H54 (cell line): Measurements from ENCODE around the gene PNMA6F.

Experiments
- DNase-seq: peaks from one replicate; pipeline ENCODE4 v3.0.0; 2011; ENCODE audit warnings: low spot score, mixed read lengths; ENCODE audit not compliant: insufficient read length
- FAIRE-seq: peaks from 3 replicates; lab custom pipeline; 2011; peaks lifted over from hg19 to GRCh38; lab: Jason Lieb, UNC
- POLR2A ChIP-seq: IDR thresholded peaks from 2 replicates; pipeline ENCODE4 v1.6.1; 2011; ENCODE audit warnings: low read depth, mild to moderate bottlenecking, low read length

The PNMA6F gene

DNA sequence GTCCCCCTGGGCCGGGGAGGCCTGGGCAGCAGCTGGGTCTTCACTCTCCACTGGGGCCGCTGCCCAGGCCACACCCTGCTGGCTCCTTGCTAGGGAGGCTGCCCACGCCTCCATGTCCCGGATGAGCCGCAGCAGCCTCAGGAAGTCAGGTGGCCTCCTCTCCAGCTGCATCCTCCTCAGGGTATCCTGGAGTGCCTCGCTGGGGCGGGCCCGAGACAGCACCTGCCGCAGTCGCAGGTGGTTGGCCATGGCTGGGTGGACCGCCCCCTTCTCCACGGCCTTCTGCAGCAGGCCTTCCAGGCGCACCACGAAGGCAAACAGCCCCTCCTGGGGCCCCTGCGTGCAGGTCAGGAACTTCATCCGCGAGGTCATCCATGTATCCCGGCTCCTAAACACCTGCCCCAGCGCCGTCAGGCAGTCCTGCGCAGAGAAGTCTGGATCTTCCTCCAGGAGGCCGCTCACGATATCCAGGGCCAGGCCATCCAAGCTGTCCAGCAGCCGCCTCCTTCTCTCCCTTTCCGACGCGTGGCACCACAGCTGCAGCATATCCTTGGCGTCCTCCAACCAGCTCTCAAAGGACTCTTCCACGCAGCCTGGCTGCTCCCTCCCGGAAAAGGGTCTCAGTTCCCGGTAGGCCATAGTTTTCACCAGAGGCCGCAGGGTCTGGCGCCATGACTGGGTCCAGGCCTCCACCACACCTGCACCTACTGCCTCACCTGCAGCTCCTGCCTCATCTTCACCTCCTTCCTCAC is 2.1 kb downstream of the PNMA6F start:
- no peak for TF ChIP-seq POLR2A
- DNase-seq, result no peak
- FAIRE-seq, result no peak

DNA sequence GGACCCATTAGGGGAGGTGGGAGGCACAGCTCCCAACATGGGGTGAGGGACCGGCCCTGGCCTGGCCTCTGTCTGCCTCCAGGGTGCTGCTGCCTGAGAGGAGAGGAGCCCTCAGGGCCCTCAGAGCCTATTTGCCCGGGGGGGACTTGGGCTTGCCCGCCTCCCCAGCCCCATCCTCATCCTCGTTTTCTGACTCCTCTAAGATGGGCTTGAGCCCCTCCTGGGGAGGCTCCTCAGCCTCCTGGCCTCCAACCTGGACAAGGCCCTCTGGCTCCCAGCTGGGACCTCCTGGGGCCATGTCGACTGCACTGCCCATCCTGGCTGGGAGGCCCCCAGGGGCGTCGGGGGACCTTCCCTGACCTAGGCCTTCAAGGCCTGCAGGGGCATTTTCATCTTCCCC is 2.8 kb downstream of the PNMA6F start:
- FAIRE-seq, result no peak
- TF ChIP-seq POLR2A, result no peak
- no peak for DNase-seq

DNA sequence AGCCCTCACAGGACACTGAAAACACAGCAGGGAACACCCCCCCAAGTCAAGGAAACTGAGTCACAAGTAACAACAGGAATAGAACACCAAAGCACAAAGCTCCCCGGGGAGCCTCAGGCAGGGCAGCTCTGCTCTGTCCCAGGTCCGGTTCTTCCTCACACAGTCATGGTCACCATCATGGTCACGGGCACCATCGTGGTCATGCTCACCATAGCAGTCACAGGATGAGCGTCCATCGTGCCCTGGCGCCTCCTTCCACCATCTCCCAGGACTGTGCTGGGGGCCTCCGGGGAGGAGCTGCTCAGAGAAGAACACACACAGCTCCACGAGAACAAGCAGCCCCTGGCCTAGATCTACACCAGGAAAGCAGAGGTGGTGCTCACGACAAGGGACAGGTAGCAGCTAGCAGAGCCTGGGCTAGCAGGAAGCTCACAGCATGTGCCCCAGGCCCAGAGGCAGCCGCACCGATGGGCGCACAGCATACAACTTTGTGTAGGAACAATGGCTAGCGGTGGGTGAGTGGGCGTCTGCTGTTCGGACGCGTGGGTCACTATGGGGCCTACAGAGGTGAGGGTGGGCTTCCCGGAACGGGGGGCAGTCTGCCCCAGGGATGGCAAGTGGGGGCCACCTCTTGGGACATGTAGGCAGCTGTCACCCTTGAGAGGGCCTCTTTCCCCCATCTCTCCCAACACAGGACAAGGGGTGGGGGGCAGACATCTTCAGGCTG is 3.4 kb downstream of the PNMA6F start:
- TF ChIP-seq POLR2A, result no peak
- no peak for DNase-seq
- no peak for FAIRE-seq

DNA sequence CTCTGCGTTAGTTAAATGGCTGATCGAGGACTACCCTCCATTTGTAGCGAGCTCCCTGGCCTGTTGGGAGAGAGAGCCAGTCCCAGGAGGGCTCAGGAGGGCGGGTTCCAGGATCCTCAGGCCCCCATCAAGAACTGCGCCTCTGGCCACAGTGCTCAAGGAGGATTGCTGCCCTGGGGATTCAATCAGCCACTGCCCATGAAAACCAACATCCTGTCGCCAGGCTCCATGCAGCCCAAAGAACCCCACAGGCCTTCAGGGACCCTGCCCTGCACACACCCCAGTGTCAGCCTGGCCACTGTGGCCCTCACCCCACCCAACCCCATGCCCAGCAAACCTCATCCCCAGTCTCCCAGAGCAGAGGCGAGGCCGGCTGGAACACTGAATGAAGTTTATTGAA is 4.3 kb downstream of the PNMA6F start:
- no peak for DNase-seq
- no peak for TF ChIP-seq POLR2A
- no peak for FAIRE-seq

DNA sequence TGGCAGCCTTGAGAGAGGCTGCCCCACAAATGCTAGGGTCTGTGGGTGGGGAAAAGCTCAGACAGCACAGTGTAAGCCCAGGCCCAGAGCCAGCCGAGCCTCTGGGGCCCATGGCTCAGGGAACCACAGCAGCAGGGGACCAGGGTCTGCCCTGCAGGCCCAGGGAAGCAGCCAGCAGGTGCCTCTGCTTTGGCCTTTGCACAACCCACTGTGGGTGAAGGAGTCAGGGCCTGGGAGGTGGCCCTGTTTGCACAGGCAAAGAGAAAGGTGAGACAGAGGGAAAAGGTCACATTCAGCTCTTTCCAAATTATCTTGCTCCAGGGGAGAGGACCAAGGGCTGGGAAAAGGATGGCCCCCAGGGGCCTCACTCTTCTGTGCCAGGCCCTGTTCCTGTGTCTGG is 8.7 kb downstream of the PNMA6F start:
- no peak for TF ChIP-seq POLR2A
- FAIRE-seq (no peak), DNase-seq (no peak)

DNA sequence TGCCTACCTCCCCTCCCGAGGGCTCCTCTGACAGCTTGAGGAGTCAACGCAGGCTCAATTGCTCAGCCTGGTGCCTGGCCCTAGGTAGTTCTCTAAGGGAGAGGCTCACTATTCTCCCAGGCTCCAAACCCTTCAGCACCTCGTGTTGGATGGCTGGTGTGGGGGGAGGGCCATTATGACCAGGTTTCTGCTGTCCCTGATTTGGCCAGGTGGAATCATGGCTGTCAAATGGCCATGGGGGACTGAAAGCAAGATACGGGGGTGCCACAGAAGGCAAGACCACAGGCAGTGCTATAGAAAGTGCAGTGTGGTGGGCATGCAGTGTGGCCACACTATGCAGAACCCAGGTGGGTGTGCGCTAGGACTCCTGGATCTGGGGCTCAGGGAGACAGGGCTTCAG is 9.5 kb downstream of the PNMA6F start:
- no peak for TF ChIP-seq POLR2A
- DNase-seq (no peak), FAIRE-seq (no peak)

DNA sequence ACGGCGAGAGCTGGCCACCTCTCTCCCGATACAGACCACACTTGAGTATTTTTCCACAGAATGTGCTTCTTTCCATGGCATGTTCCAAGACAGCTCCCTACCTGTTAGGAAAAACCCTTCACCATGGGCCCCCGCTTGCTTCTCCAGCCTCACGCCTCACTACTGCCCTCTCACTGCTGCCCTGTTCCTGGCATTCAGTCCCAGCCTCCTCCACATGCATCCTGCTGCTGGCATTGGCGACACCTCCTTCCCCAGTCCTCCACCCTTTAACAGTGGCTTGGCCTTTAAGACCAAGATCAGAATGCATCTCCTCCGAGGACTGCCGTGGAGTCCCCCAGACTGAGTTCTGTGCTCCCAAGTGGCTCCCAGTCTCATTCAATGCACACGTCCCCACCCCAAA is 10.7 kb downstream of the PNMA6F start:
- no peak for DNase-seq
- no peak for FAIRE-seq
- TF ChIP-seq POLR2A, result no peak

DNA sequence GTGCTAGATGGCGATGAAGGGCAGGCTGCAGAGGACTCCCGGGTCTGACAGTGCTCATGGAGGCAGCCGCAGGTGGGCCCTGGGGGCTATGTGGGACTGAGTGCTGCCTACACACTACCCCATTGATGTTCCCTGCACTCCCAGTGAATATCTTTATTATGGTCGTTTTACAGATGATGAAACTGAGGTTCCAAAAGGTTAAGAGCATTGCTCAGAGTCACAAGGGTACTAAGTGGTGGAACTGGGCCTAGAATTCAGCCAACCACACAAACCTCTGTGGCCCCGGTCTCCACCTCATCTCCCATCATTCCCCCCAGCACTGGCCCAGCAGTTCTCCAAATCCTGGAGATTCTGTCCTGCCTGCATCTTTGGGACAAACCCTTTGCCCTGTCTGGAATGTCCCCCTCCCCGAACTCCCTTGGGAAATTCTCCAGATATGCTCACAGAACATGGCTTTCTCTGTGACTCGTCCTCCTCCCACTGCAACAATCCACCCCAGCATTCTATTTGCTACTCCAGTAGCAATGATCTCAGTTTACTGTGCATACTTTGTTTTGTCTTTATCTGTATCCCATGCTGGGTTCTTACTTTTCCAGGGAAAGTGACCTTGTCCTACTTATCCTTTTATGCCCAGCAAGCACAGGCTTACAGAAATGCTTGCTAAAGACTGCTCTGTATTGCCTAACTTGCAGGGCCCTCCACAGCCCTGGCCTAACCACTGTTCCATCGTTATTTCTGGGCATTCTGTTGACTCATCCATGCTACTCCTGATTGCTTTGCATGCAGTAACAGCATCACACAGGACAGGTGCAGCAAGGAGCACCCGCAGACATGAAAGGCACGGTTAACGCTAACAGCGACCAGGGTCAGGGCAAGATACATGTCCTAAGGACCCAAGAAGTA is 14.0 kb downstream of the PNMA6F start:
- no peak for FAIRE-seq
- no peak for DNase-seq
- no peak for TF ChIP-seq POLR2A

DNA sequence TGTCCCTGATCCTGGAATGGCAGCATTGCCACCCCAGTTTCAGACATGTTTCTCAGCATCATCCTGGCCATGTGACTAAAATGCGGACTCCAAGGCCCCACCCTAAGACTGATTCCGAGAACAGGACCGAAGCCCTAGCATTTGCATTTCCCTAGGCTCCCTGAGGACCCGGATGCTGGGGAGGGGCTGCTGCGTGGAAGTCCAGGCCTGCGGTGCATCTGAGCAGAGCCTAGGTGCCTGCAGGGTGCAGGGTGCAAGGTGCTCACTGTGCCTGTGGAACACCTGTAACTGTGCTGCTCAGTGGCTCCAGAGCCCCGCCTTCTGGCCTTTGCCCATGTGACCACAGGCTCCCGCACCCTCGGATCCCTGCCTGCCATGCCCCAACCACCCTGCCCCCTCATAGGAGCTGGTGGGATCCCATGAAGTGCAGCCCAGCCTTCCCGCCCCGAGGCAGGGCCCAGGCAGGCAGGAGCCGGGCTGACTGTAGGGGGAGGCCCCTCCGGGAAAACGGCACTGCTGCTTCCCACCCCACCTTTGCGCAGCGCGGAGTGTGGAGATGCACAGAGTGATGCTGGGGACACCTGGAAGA is 14.9 kb downstream of the PNMA6F start:
- no peak for FAIRE-seq
- DNase-seq, result no peak
- no peak for TF ChIP-seq POLR2A

DNA sequence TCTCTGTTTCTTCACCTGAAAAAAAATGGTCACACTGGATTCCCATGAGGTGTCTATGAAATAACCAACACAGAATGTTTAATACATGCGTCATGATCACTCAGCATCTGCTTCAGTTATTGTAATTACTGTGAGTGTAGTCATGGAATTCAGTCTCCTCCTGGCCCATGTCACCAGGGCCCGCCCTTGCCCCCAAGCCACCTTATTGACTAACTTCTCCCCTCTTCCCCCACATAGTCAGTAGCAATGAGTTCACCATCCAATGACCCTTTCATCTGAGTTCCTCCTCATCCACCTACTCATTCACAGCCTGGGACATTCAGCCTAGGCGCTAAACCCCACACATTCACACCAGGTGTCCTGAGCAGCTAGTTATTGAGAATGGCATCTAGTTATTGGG is 15.6 kb downstream of the PNMA6F start:
- TF ChIP-seq POLR2A, result no peak
- no peak for DNase-seq
- no peak for FAIRE-seq

DNA sequence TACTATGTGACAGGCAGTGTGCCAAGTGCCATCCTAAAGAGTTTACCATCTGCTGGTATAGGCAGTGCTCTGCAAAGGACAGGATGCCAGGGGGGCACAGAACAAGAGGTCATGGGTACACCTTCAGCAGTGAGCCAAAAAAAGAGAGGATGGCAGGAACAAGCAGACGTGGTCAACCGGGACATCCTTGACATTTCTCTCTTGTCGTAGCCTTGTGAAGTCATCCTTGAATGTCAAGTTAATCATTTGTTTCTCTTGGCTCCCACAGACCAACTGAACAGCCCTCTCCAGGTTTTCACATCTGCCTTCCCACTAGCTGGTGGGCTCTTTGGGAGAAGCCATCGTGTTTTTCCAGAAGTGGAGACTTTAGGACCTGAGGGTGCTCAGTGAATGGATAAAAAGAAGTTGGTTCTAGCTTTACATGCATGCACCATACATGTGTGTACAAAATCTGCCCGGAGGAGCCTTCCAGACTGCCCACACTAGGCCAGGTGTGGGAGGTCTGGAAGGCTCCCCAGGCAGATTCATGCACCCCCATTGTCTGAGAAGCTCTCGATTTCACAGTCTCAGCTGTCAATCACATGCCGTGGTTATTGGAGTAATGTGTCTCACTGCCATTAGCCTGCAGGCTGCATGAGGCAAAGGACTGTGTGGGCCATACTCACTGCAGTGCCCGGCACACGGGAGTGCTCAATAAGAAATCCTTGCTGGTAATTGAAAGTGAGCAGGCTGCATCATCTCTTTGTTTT is 16.4 kb downstream of the PNMA6F start:
- FAIRE-seq, result no peak
- TF ChIP-seq POLR2A, result no peak

DNA sequence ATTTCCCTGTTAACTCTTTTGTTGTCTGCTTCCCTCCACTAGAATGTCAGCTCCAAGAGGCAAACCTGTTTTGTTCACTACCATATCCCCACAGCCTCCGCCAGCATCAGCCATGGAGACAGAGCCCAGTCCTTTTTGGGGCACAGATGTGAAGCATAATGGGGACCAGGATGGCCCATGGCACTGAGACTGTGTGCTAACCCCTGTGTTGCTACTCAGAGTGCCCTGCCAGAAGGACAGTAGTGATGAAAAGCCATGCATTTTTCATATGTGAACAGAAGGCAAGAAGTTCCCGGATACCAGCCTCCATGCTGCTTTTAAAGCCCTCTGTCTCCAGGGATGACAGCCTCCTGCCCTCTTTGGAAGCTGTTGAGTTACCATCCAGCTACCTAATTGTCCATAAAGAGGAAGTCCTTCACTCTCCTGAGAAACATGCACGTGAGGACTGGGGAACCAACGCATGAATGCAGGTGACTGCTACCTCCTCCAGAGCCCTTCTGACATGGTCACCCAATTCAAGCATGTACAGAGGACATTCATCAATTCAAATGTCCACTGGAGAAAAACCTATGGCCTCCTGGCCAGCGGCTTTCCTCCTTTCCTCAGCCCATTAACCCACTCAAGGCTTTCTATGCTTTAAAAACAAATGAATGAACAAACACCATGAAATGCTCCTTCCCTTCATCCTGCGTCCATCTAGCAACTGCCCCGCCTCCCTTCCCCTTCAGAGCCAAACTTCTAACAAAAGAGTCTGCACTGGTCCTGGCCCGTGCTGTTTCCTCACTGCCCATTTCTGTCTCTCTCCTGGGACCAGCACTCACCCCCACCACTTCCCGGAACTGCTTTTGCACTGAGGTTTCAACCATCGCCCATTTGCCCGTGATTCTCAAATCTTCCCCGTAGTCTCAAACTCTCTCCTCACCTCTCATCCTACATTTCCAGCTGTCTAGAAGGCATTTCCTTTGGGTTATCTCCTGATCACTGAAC is 18.0 kb downstream of the PNMA6F start:
- FAIRE-seq (no peak), DNase-seq (no peak)
- TF ChIP-seq POLR2A, result no peak

More for the DNA sequence above, 16.4 kb downstream of the PNMA6F start:
- DNase-seq, result no peak
